Measurements from ENCODE around the gene ADH5.

- TF ChIP-seq CTCF (IDR thresholded peaks at IDR 0.05; ENCODE audit: low read depth, low read length) (no peak), EZH2phosphoT487 (IDR thresholded peaks at IDR 0.05; ENCODE audit: low read depth) (no peak)
Observed at GRCh38 chr4:99076292-99076976, 12.2 kb downstream of the ADH5 start.
